Trophoblast cell (in vitro differentiated cells and primary cell): ENCODE data around the gene THAP3. TPM values are rescaled to one million over a fixed set of nuclear protein-coding genes. Genes with fewer than 3 reads are reported as not detected.

Experiments used
- DNase-seq, 2 donors: peaks; one replicate each; pipeline ENCODE4 v3.0.0-alpha.2; 2016
- H2AFZ ChIP-seq: 2 replicates; pipeline ENCODE4 v1.6.1; 2013; ENCODE audit warnings: low read length, moderate library complexity, mild to moderate bottlenecking; ENCODE audit not compliant: insufficient read depth, poor library complexity
- H2AK5ac ChIP-seq: 2 replicates; pipeline ENCODE4 v1.6.1; 2013; ENCODE audit warnings: mild to moderate bottlenecking, low read length
- H2BK120ac ChIP-seq: 2 replicates; pipeline ENCODE4 v1.6.1; 2013; ENCODE audit warnings: low read length, mild to moderate bottlenecking, moderate library complexity; ENCODE audit not compliant: insufficient read depth, poor library complexity
- H2BK12ac ChIP-seq: 2 replicates; pipeline ENCODE4 v1.6.1; 2013; ENCODE audit warnings: mild to moderate bottlenecking, low read length, moderate library complexity
- H2BK5ac ChIP-seq: 2 replicates; pipeline ENCODE4 v1.6.1; 2013; ENCODE audit warnings: low read length, low read depth, moderate library complexity, mild to moderate bottlenecking; ENCODE audit not compliant: poor library complexity
- H3K14ac ChIP-seq: 2 replicates; pipeline ENCODE4 v1.6.1; 2013; ENCODE audit warnings: mild to moderate bottlenecking, low read length
- H3K18ac ChIP-seq: 2 replicates; pipeline ENCODE4 v1.6.1; 2013; ENCODE audit warnings: mild to moderate bottlenecking, low read length
- H3K23ac ChIP-seq: 2 replicates; pipeline ENCODE4 v1.6.1; 2013; ENCODE audit warnings: low read length
- H3K27ac ChIP-seq: 2 replicates; pipeline ENCODE4 v1.5.1; 2013; ENCODE audit warnings: low read depth, mild to moderate bottlenecking, inconsistent platforms, low read length, moderate library complexity
- H3K27me3 ChIP-seq: 2 replicates; pipeline ENCODE4 v1.6.1; 2013; ENCODE audit warnings: inconsistent platforms, mild to moderate bottlenecking, low read length, moderate library complexity; ENCODE audit not compliant: insufficient read depth
- H3K36me3 ChIP-seq, 2 experiments: 1 replicate in 1 of 2; 2 replicates in 1 of 2; pipeline ENCODE4 v1.6.1; 2013; ENCODE audit warnings: low read length in 2 of 2, mild to moderate bottlenecking in 2 of 2, moderate library complexity in 1 of 2; ENCODE audit not compliant: insufficient read depth in 2 of 2, control insufficient read depth in 1 of 2
- H3K4ac ChIP-seq: 2 replicates; pipeline ENCODE4 v1.6.1; 2013; ENCODE audit warnings: low read depth, mild to moderate bottlenecking, low read length, moderate library complexity
- H3K4me1 ChIP-seq, 2 experiments: 1 replicate in 1 of 2; 2 replicates in 1 of 2; pipeline ENCODE4 v1.6.1; 2013; ENCODE audit warnings: low read length in 2 of 2, mild to moderate bottlenecking in 2 of 2, moderate library complexity in 1 of 2; ENCODE audit not compliant: insufficient read depth in 2 of 2, control insufficient read depth in 1 of 2
- H3K4me2 ChIP-seq: 2 replicates; pipeline ENCODE4 v1.6.1; 2013; ENCODE audit warnings: inconsistent platforms, mild to moderate bottlenecking, low read length, moderate library complexity
- H3K4me3 ChIP-seq: 2 replicates; pipeline ENCODE4 v1.5.1; 2013; ENCODE audit warnings: mild to moderate bottlenecking, low read depth, low read length, inconsistent platforms
- H3K79me1 ChIP-seq: one replicate; pipeline ENCODE4 v1.6.1; 2013; ENCODE audit warnings: low read length
- H3K79me2 ChIP-seq: 2 replicates; pipeline ENCODE4 v1.6.1; 2013; ENCODE audit warnings: low read length, mild to moderate bottlenecking; ENCODE audit not compliant: control insufficient read depth, insufficient read depth, poor library complexity
- H3K9ac ChIP-seq: 2 replicates; pipeline ENCODE4 v1.6.1; 2013; ENCODE audit warnings: mild to moderate bottlenecking, low read length
- H3K9me3 ChIP-seq: 2 replicates; pipeline ENCODE4 v1.6.1; 2013; ENCODE audit warnings: low read depth, mild to moderate bottlenecking, control low read depth, inconsistent platforms, low read length; ENCODE audit not compliant: insufficient read depth
- H4K12ac ChIP-seq: 2 replicates; pipeline ENCODE4 v1.6.1; 2013; ENCODE audit warnings: low read depth, mild to moderate bottlenecking, low read length, moderate library complexity
- H4K8ac ChIP-seq: 2 replicates; pipeline ENCODE4 v1.6.1; 2013; ENCODE audit warnings: low read depth, mild to moderate bottlenecking, low read length, moderate library complexity
- H4K91ac ChIP-seq: one replicate; pipeline ENCODE4 v1.6.1; 2013; ENCODE audit warnings: low read depth, mild to moderate bottlenecking, low read length, moderate library complexity
- WGBS: extraction: QIAGEN DNeasy Blood & Tissue Kit; methylation state at CpG from one replicate; pipeline ENCODE4 v1.1.7; 2013; ENCODE audit warnings: missing lambda C conversion rate; ENCODE audit not compliant: insufficient read length, insufficient coverage; ENCODE audit errors: extremely low coverage; 5-methylcytosine and 5-hydroxymethylcytosine counted together
- polyA plus RNA-seq: library from polyadenylated mRNA; stranded (reverse); fragments of 200-250 nt; gene quantifications from 2 replicates; pipeline ENCODE4 v1.2.3, GENCODE V29; 2013

The THAP3 gene
- 17.9 and 19.6 TPM in 2 replicates for polyA plus RNA-seq

GRCh38 chr1:6624710-6625583 lies at the start of gene THAP3:
Gene THAP3 (plus strand): TSS chr1:6624868. CDS start chr1:6625219, 351 bp downstream.
- peak within 1 kb of the TSS; percentile 88 for H3K14ac ChIP-seq
- peak within 1 kb of the TSS; percentile 77 for H4K91ac ChIP-seq
- peaks cover 20% of the 10 kb centered on the region for H3K79me1 ChIP-seq
- H3K4ac ChIP-seq, result peak within 1 kb of the TSS; percentile 93
- peak within 1 kb of the TSS; percentile 30 for H2AK5ac ChIP-seq
- peak; percentile 64 to 77 for DNase-seq
- peaks cover 58 to 59% of the 10 kb centered on the region in 2 experiments for H3K36me3 ChIP-seq
- peaks cover 11% of the 10 kb centered on the region for H3K79me2 ChIP-seq
- H3K27ac ChIP-seq, result peak within 1 kb of the TSS; percentile 83
- peaks cover 23 to 29% of the 10 kb centered on the region in 2 experiments for H3K4me1 ChIP-seq
- peaks cover 4% of the 10 kb centered on the region for H3K9me3 ChIP-seq
- H2AFZ ChIP-seq, result peak within 1 kb of the TSS; percentile 68
- H2BK120ac ChIP-seq, result peak within 1 kb of the TSS; percentile 74
- H3K18ac ChIP-seq, result peak within 1 kb of the TSS; percentile 68
- WGBS, result no CpG with 5 or more reads among the region's 73 CpGs
- peak within 1 kb of the TSS; percentile 86 for H3K4me2 ChIP-seq
- peak within 1 kb of the TSS; percentile 73 for H4K12ac ChIP-seq
- H2BK12ac ChIP-seq, result peak within 1 kb of the TSS; percentile 62
- H2BK5ac ChIP-seq, result peak within 1 kb of the TSS; percentile 77
- H3K23ac ChIP-seq, result no peak within 1 kb of the TSS
- H3K4me3 ChIP-seq, result peak within 1 kb of the TSS; percentile 82
- no peaks in the 10 kb centered on the region for H3K27me3 ChIP-seq
- peak within 1 kb of the TSS; percentile 75 for H3K9ac ChIP-seq
- H4K8ac ChIP-seq, result peak within 1 kb of the TSS; percentile 91

GRCh38 chr1:6577831-6578525 lies 46.7 kb upstream of the THAP3 start:
- peaks cover 3% of the 10 kb centered on the region for H3K9me3 ChIP-seq
- WGBS, result no CpG with 5 or more reads among the region's 6 CpGs

GRCh38 chr1:6578624-6579373 lies 45.9 kb upstream of the THAP3 start:
- Histone ChIP-seq H2AK5ac (peak overlapping the region; percentile 42), H2BK5ac (no peak overlapping the region), H3K9me3 (peaks cover 3% of the 10 kb centered on the region), H3K4me2 (no peak overlapping the region), H3K18ac (no peak overlapping the region), H3K27me3 (no peaks in the 10 kb centered on the region), H2AFZ (peak overlapping the region; percentile 55), H3K4me3 (peak overlapping the region; percentile 26), H3K14ac (no peak overlapping the region), H4K91ac (peak overlapping the region; percentile 37), H3K4ac (no peak overlapping the region), H3K9ac (no peak overlapping the region), H3K23ac (no peak overlapping the region), H3K36me3 (peaks cover 0 to 8% of the 10 kb centered on the region in 2 experiments), H4K12ac (no peak overlapping the region), H4K8ac (peak overlapping the region; percentile 50), H3K27ac (no peak overlapping the region), H3K79me1 (peaks cover 6% of the 10 kb centered on the region), H2BK12ac (peak overlapping the region; percentile 34), H3K79me2 (peaks cover 3% of the 10 kb centered on the region), H3K4me1 (peaks cover 11 to 12% of the 10 kb centered on the region in 2 experiments), H2BK120ac (no peak overlapping the region)
- no peak for DNase-seq
- no CpG with 5 or more reads among the region's 14 CpGs for WGBS

More at GRCh38 chr1:6577831-6578525, 46.7 kb upstream of the THAP3 start:
- no peak overlapping the region for H2AK5ac ChIP-seq
- H3K4ac ChIP-seq, result no peak overlapping the region
- no peak overlapping the region for H4K8ac ChIP-seq
- H2BK5ac ChIP-seq, result no peak overlapping the region
- no peak overlapping the region for H2AFZ ChIP-seq
- H3K4me1 ChIP-seq, result peaks cover 11 to 12% of the 10 kb centered on the region in 2 experiments
- no peaks in the 10 kb centered on the region for H3K27me3 ChIP-seq
- H3K4me2 ChIP-seq, result no peak overlapping the region
- H3K36me3 ChIP-seq, result peaks cover 0 to 8% of the 10 kb centered on the region in 2 experiments
- no peak overlapping the region for H2BK12ac ChIP-seq
- no peak overlapping the region for H3K14ac ChIP-seq
- no peak overlapping the region for H4K91ac ChIP-seq
- H3K27ac ChIP-seq, result no peak overlapping the region
- no peak overlapping the region for H3K4me3 ChIP-seq
- no peak overlapping the region for H4K12ac ChIP-seq
- H3K79me2 ChIP-seq, result peaks cover 3% of the 10 kb centered on the region
- no peak overlapping the region for H3K9ac ChIP-seq
- H3K23ac ChIP-seq, result no peak overlapping the region
- DNase-seq, result peak; percentile 18 to 58
- no peak overlapping the region for H2BK120ac ChIP-seq
- H3K79me1 ChIP-seq, result peaks cover 6% of the 10 kb centered on the region
- no peak overlapping the region for H3K18ac ChIP-seq
